ENCODE measurements around the gene DNAAF2. TPM values are rescaled to one million over a fixed set of nuclear protein-coding genes. Genes with fewer than 3 reads are reported as not detected.

DNAAF2 gene
- total RNA-seq, 1 experiment from 2014 or later = 13.7 TPM

DNA sequence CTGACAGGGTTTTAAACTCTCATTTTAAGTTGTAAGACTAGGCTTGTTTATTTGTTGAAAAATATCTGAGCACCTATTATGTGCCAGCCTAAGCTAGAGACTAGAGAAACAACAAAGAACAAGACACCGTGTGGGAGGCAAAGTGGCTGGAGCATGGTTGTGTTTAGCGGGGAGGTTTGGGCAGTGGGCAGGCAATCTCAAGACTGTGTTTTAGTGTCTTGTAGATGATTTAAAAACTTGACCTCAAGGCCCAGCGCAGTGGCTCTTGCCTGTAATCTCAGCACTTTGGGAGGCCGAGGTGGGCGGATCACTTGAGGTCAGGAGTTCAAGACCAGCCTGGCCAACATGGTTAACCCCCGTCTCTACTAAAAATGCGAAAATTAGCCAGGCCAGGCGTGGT, 22.4 kb downstream of the DNAAF2 start:
- no TSS peak for BruUV-seq (replicated peaks)
- Histone ChIP-seq H3K4me3 (ENCODE audit: low read depth, low read length, poor library complexity, severe bottlenecking) (no peak overlapping the region), H3K4me1 (ENCODE audit: insufficient read depth, low read length, poor library complexity, severe bottlenecking) (no peaks in the 10 kb centered on the region), H3K27me3 (replicated peaks; ENCODE audit: insufficient read depth, low read depth, low read length, poor library complexity) (no peaks in the 10 kb centered on the region), H3K9me3 (ENCODE audit: low read depth, low read length, poor library complexity, severe bottlenecking) (no peaks in the 10 kb centered on the region), H3K27ac (ENCODE audit: low read depth, low read length, poor library complexity, severe bottlenecking) (no peak overlapping the region), H3K36me3 (ENCODE audit: insufficient read depth, low read length, poor library complexity, severe bottlenecking) (peaks cover 34% of the 10 kb centered on the region)
- POLR2A ChIA-PET (ENCODE audit: low non-redundant PET) = no interaction called here
- CTCF ChIA-PET = no interaction called here
- no peak for DNase-seq (ENCODE audit: low spot score)
- no peak for TF ChIP-seq EZH2 (IDR thresholded peaks at IDR 0.05; ENCODE audit: borderline replicate concordance, low read depth, low read length, poor library complexity, severe bottlenecking)
- TF ChIP-seq, protein P1, sequence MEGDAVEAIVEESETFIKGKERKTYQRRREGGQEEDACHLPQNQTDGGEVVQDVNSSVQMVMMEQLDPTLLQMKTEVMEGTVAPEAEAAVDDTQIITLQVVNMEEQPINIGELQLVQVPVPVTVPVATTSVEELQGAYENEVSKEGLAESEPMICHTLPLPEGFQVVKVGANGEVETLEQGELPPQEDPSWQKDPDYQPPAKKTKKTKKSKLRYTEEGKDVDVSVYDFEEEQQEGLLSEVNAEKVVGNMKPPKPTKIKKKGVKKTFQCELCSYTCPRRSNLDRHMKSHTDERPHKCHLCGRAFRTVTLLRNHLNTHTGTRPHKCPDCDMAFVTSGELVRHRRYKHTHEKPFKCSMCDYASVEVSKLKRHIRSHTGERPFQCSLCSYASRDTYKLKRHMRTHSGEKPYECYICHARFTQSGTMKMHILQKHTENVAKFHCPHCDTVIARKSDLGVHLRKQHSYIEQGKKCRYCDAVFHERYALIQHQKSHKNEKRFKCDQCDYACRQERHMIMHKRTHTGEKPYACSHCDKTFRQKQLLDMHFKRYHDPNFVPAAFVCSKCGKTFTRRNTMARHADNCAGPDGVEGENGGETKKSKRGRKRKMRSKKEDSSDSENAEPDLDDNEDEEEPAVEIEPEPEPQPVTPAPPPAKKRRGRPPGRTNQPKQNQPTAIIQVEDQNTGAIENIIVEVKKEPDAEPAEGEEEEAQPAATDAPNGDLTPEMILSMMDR (conservative IDR thresholded peaks at IDR 0.05; ENCODE audit: low read depth, low read length) = no peak
- intact Hi-C loops (cut with micrococcal nuclease; ENCODE audit: unreplicated experiment) = no loop called here

DNA sequence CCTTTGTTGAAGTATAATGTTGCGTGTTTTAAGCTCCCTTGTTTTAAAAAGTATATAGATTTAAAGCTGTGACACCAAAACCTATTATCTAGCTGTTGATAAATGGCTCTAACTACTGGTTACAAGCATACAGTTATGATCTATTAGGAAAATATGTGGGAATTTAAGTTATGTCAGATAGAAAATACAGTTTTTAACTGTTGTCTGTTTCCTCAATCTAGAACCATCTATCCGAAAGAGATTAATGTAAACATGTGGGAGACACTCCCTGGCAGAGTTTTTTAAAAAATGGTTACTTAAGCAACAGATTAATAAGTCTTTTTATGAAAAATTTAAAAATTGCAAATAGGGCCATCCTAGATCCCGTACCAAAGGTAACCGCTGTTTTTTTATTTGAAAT, 22.8 kb downstream of the DNAAF2 start:
- intact Hi-C loops (cut with micrococcal nuclease; ENCODE audit: unreplicated experiment) = no loop called here
- no TSS peak for BruUV-seq (replicated peaks)
- Histone ChIP-seq H3K9me3 (ENCODE audit: low read depth, low read length, poor library complexity, severe bottlenecking) (no peaks in the 10 kb centered on the region), H3K27ac (ENCODE audit: low read depth, low read length, poor library complexity, severe bottlenecking) (no peak overlapping the region), H3K36me3 (ENCODE audit: insufficient read depth, low read length, poor library complexity, severe bottlenecking) (peaks cover 34% of the 10 kb centered on the region), H3K4me1 (ENCODE audit: insufficient read depth, low read length, poor library complexity, severe bottlenecking) (no peaks in the 10 kb centered on the region), H3K27me3 (replicated peaks; ENCODE audit: insufficient read depth, low read depth, low read length, poor library complexity) (no peaks in the 10 kb centered on the region), H3K4me3 (ENCODE audit: low read depth, low read length, poor library complexity, severe bottlenecking) (no peak overlapping the region)
- DNase-seq (ENCODE audit: low spot score) = no peak
- TF ChIP-seq, protein P1 (conservative IDR thresholded peaks at IDR 0.05; ENCODE audit: low read depth, low read length) = no peak
- TF ChIP-seq EZH2 (IDR thresholded peaks at IDR 0.05; ENCODE audit: borderline replicate concordance, low read depth, low read length, poor library complexity, severe bottlenecking) = no peak
- ChIA-PET CTCF (no interaction called here), POLR2A (ENCODE audit: low non-redundant PET) (no interaction called here)

DNA sequence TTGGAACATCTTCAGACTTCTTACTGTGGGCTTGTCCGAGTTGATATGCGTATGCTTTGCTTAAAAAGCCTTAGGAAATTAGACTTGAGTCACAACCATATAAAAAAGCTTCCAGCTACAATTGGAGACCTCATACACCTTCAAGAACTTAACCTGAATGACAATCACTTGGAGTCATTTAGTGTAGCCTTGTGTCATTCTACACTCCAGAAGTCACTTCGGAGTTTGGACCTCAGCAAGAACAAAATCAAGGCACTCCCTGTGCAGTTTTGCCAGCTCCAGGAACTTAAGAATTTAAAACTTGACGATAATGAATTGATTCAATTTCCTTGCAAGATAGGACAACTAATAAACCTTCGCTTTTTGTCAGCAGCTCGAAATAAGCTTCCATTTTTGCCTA, 27.5 kb downstream of the DNAAF2 start:
- TF ChIP-seq, protein P1 (conservative IDR thresholded peaks at IDR 0.05; ENCODE audit: low read depth, low read length) = no peak
- TF ChIP-seq EZH2 (IDR thresholded peaks at IDR 0.05; ENCODE audit: borderline replicate concordance, low read depth, low read length, poor library complexity, severe bottlenecking) = no peak
- Histone ChIP-seq H3K4me1 (ENCODE audit: insufficient read depth, low read length, poor library complexity, severe bottlenecking) (no peaks in the 10 kb centered on the region), H3K27me3 (replicated peaks; ENCODE audit: insufficient read depth, low read depth, low read length, poor library complexity) (no peaks in the 10 kb centered on the region), H3K9me3 (ENCODE audit: low read depth, low read length, poor library complexity, severe bottlenecking) (no peaks in the 10 kb centered on the region), H3K27ac (ENCODE audit: low read depth, low read length, poor library complexity, severe bottlenecking) (no peak overlapping the region), H3K4me3 (ENCODE audit: low read depth, low read length, poor library complexity, severe bottlenecking) (no peak overlapping the region), H3K36me3 (ENCODE audit: insufficient read depth, low read length, poor library complexity, severe bottlenecking) (peaks cover 30% of the 10 kb centered on the region)
- ChIA-PET POLR2A (ENCODE audit: low non-redundant PET) (no interaction called here), CTCF (no interaction called here)
- BruUV-seq (replicated peaks) = no TSS peak
- DNase-seq (ENCODE audit: low spot score) = no peak
- intact Hi-C loops (cut with micrococcal nuclease; ENCODE audit: unreplicated experiment) = no loop called here

All from A673 (cell line).